BLaER1 (cell line): Measurements from ENCODE around the gene NPR1.
"Not testable (repeated sequence)": the region's sequence is repeated elsewhere in the genome, so short reads cannot be mapped to it uniquely, and the experiment has no call there.

Experiments
- H3K27ac ChIP-seq: shearing (Covaris generic); formaldehyde crosslinking; 2 replicates; pipeline ENCODE4 v1.8.1; 2022
- H3K27me3 ChIP-seq: shearing (Covaris generic); formaldehyde crosslinking; 2 replicates; pipeline ENCODE4 v1.8.1; 2022
- H3K36me3 ChIP-seq: shearing (Covaris generic); formaldehyde crosslinking; 2 replicates; pipeline ENCODE4 v1.8.1; 2022
- H3K4me1 ChIP-seq: shearing (Covaris generic); formaldehyde crosslinking; 2 replicates; pipeline ENCODE4 v1.8.1; 2022
- H3K4me2 ChIP-seq: shearing (Covaris generic); formaldehyde crosslinking; 2 replicates; pipeline ENCODE4 v1.8.1; 2022
- H3K4me3 ChIP-seq: shearing (Covaris generic); formaldehyde crosslinking; 2 replicates; pipeline ENCODE4 v1.8.1; 2022
- H3K9ac ChIP-seq: shearing (Covaris generic); formaldehyde crosslinking; 2 replicates; pipeline ENCODE4 v1.8.1; 2022
- H3K9me3 ChIP-seq: shearing (Covaris generic); formaldehyde crosslinking; 2 replicates; pipeline ENCODE4 v1.8.1; 2022
- H4K20me1 ChIP-seq: shearing (Covaris generic); formaldehyde crosslinking; 2 replicates; pipeline ENCODE4 v1.8.1; 2022
- Cebpa-rat ChIP-seq: shearing (Covaris generic); IDR thresholded peaks from 2 replicates; pipeline ENCODE4 v1.8.1; 2022

Gene NPR1

GRCh38 chr1:153636312-153636711, 42.2 kb upstream of the NPR1 start:
- peaks cover 50% of the 10 kb centered on the region for H3K4me1 ChIP-seq
- no peaks in the 10 kb centered on the region for H3K9me3 ChIP-seq
- H3K4me3 ChIP-seq = no peak overlapping the region
- peaks cover 61% of the 10 kb centered on the region for H3K36me3 ChIP-seq
- peak overlapping the region; percentile 92 for H3K4me2 ChIP-seq
- no peak overlapping the region for H3K27ac ChIP-seq
- H4K20me1 ChIP-seq = peaks cover 39% of the 10 kb centered on the region; the same call in 1 of the 2 replicates
- no peaks in the 10 kb centered on the region for H3K27me3 ChIP-seq
- H3K9ac ChIP-seq = no peak overlapping the region
- TF ChIP-seq Cebpa-rat = no peak

- no peaks in the 10 kb centered on the region for H3K27me3 ChIP-seq
- H3K9me3 ChIP-seq = no peaks in the 10 kb centered on the region
- no peak overlapping the region for H3K9ac ChIP-seq
- no peak overlapping the region for H3K4me2 ChIP-seq
- H3K4me3 ChIP-seq = no peak overlapping the region
- peaks cover 36% of the 10 kb centered on the region for H3K4me1 ChIP-seq
- TF ChIP-seq Cebpa-rat = no peak
- peaks cover 59% of the 10 kb centered on the region for H4K20me1 ChIP-seq
- H3K36me3 ChIP-seq = peaks cover 80% of the 10 kb centered on the region
- no peak overlapping the region for H3K27ac ChIP-seq
Measured at GRCh38 chr1:153638261-153638660, 40.2 kb upstream of the NPR1 start.

- Histone ChIP-seq H3K27me3 (no peaks in the 10 kb centered on the region), H3K9me3 (no peaks in the 10 kb centered on the region), H3K4me3 (no peak overlapping the region), H3K27ac (no peak overlapping the region), H4K20me1 (peaks cover 69% of the 10 kb centered on the region), H3K4me1 (peaks cover 38% of the 10 kb centered on the region), H3K9ac (no peak overlapping the region), H3K4me2 (no peak overlapping the region), H3K36me3 (peaks cover 91% of the 10 kb centered on the region)
- no peak for TF ChIP-seq Cebpa-rat
Measured at GRCh38 chr1:153639280-153639679, 39.2 kb upstream of the NPR1 start.

GRCh38 chr1:153640213-153640612, 38.3 kb upstream of the NPR1 start:
- peaks cover 35% of the 10 kb centered on the region for H3K4me1 ChIP-seq
- H4K20me1 ChIP-seq = peaks cover 73% of the 10 kb centered on the region
- H3K4me2 ChIP-seq, H3K9ac ChIP-seq, H3K9me3 ChIP-seq, H3K4me3 ChIP-seq, H3K27me3 ChIP-seq, H3K27ac ChIP-seq: not testable (repeated sequence)
- peaks cover 100% of the 10 kb centered on the region for H3K36me3 ChIP-seq

- no peak overlapping the region for H3K4me3 ChIP-seq
- no peak overlapping the region for H3K4me2 ChIP-seq
- no peaks in the 10 kb centered on the region for H3K9me3 ChIP-seq
- H3K27me3 ChIP-seq = no peaks in the 10 kb centered on the region
- TF ChIP-seq Cebpa-rat = no peak
- no peak overlapping the region for H3K27ac ChIP-seq
- H3K9ac ChIP-seq = no peak overlapping the region
- peaks cover 29% of the 10 kb centered on the region for H3K4me1 ChIP-seq
- peaks cover 73% of the 10 kb centered on the region for H4K20me1 ChIP-seq
- H3K36me3 ChIP-seq = peaks cover 100% of the 10 kb centered on the region
Measured at GRCh38 chr1:153640861-153641260, 37.6 kb upstream of the NPR1 start.

DNA sequence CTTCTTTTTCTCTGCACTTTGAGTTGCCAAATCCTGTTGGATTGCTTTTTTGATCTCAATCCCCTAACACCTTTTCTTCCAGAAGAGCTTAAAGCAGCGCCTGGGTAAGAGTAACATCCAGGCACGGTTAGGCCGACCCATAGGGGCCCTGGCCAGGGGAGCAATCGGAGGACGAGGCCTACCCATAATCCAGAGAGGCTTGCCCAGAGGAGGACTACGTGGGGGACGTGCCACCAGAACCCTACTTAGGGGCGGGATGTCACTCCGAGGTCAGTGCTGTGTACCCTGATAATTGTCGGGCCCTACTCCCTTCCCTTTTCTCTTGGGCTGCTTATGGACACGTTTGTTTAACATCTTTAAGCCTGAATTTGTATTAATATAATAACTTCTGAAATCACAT, 36.3 kb upstream of the NPR1 start:
- Histone ChIP-seq H3K4me2 (no peak overlapping the region), H3K4me3 (no peak overlapping the region), H3K9ac (no peak overlapping the region), H3K4me1 (peaks cover 26% of the 10 kb centered on the region), H3K27me3 (no peaks in the 10 kb centered on the region), H3K27ac (no peak overlapping the region), H3K36me3 (peaks cover 100% of the 10 kb centered on the region), H3K9me3 (no peaks in the 10 kb centered on the region), H4K20me1 (peaks cover 81% of the 10 kb centered on the region)
- no peak for TF ChIP-seq Cebpa-rat

DNA sequence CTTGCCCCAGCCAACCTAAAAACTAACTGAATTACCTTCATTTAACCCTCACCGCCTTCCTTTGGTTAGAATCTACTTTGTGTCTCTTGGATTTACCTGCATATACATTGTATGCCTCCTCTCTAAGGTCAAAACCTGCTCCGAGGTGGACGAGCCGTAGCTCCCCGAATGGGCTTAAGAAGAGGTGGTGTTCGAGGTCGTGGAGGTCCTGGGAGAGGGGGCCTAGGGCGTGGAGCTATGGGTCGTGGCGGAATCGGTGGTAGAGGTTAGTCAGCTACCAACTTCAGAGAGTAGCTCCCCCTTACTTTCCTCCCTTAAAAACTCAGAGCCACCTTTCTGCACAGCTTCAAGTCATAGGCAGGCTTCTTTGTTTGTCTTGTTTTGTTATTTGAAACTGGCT, 35.4 kb upstream of the NPR1 start:
- H3K4me1 ChIP-seq = peaks cover 27% of the 10 kb centered on the region
- H4K20me1 ChIP-seq = peaks cover 73% of the 10 kb centered on the region
- H3K9me3 ChIP-seq = no peaks in the 10 kb centered on the region
- H3K9ac ChIP-seq = no peak overlapping the region
- H3K27me3 ChIP-seq = no peaks in the 10 kb centered on the region
- no peak overlapping the region for H3K4me3 ChIP-seq
- no peak overlapping the region for H3K27ac ChIP-seq
- peaks cover 94% of the 10 kb centered on the region for H3K36me3 ChIP-seq
- no peak for TF ChIP-seq Cebpa-rat
- H3K4me2 ChIP-seq = no peak overlapping the region

- Histone ChIP-seq H3K4me3 (no peak overlapping the region), H3K27me3 (no peaks in the 10 kb centered on the region), H3K9me3 (no peaks in the 10 kb centered on the region), H3K9ac (no peak overlapping the region), H3K4me2 (no peak overlapping the region), H3K36me3 (peaks cover 87% of the 10 kb centered on the region), H4K20me1 (peaks cover 71% of the 10 kb centered on the region), H3K27ac (no peak overlapping the region), H3K4me1 (peaks cover 30% of the 10 kb centered on the region)
- no peak for TF ChIP-seq Cebpa-rat
Measured at GRCh38 chr1:153643816-153644215, 34.7 kb upstream of the NPR1 start.

DNA sequence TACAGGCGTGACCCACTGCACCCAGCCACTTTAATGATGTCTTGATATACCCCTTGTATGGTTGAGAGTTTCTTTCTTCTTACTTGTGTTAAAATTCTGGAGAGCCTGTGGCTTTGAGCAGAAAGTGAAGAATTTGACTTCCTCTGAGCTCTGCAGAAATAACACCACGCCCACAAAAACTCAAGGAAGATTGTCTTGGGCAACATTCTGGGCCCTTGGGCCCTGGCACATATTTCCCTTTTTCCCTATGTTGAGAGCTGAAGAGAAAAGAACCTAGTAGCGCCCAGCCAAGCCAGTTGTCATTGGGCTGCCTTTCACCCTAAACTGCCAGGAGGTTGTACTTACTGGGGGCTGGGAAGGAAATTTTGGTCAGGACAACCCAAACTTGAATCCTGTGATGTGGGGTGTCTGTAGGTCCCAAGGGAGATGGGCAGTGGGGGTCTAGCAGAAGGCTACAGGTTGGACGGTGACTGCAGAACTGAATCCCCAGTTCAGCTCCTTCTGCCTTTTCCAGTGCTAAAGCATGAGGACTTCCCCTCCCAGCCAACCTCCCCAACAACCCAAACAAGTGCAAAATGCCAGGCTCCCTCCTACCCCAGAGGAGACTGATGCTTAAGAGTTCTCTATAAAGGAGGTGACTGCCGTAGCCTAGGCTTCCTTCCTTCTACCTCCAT, 31.7 kb upstream of the NPR1 start:
- TF ChIP-seq Cebpa-rat = no peak
- Histone ChIP-seq H3K36me3 (peaks cover 57% of the 10 kb centered on the region), H3K4me1 (peaks cover 41% of the 10 kb centered on the region), H3K27me3 (no peaks in the 10 kb centered on the region), H3K4me3 (no peak overlapping the region), H3K27ac (no peak overlapping the region), H3K9ac (no peak overlapping the region), H3K4me2 (no peak overlapping the region; the same call in 1 of the 2 replicates), H3K9me3 (no peaks in the 10 kb centered on the region), H4K20me1 (peaks cover 52% of the 10 kb centered on the region)

- Histone ChIP-seq H3K27ac (no peak overlapping the region), H3K9me3 (no peaks in the 10 kb centered on the region), H4K20me1 (peaks cover 47% of the 10 kb centered on the region), H3K4me3 (no peak overlapping the region), H3K9ac (no peak overlapping the region), H3K36me3 (peaks cover 52% of the 10 kb centered on the region), H3K27me3 (no peaks in the 10 kb centered on the region), H3K4me1 (peaks cover 41% of the 10 kb centered on the region), H3K4me2 (no peak overlapping the region)
- no peak for TF ChIP-seq Cebpa-rat
Measured at GRCh38 chr1:153647346-153647714, 31.2 kb upstream of the NPR1 start.
